Inflammatory macrophage treated with lipopolysaccharide for 4 hours (primary cell): Measurements from ENCODE around the gene APOC4.
A peak's percentile ranks its signal among the peaks of the same experiment; 100 is the strongest.
"Not testable (repeated sequence)": the region's sequence is repeated elsewhere in the genome, so short reads cannot be mapped to it uniquely, and the experiment has no call there.

Experiments
- DNase-seq: peaks from one replicate; pipeline ENCODE4 v3.0.0-alpha.2; 2020

APOC4 gene

GRCh38 chr19:44924243-44924725 lies 17.8 kb upstream of the APOC4 start:
- DNase-seq = no peak

- DNase-seq = peak; percentile 84
Observed at GRCh38 chr19:44925114-44925891, 16.7 kb upstream of the APOC4 start.

- DNase-seq = not testable (repeated sequence)
Observed at GRCh38 chr19:44926245-44927077, 15.6 kb upstream of the APOC4 start.

GRCh38 chr19:44927746-44928145 lies 14.3 kb upstream of the APOC4 start:
- DNase-seq = no peak

DNA sequence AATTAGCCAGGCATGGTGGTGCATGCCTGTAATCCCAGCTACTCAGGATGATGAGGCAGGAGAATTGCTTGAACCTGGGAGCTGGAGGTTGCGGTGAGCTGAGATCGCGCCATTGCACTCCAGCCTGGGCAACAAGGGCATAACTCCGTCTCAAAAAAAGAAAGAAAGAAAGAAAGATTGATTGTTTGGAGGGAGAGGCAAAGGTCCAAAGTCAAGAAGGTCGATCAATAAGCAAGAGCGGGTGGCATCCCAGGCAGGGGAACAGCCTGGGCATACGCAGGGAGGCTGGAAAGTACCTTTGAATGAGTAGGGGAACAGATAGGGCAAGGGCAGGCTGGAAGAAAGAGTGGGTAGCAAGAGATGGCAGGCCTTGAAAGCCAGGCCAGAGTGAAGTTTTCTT lies 11.9 kb upstream of the APOC4 start:
- DNase-seq = no peak

DNA sequence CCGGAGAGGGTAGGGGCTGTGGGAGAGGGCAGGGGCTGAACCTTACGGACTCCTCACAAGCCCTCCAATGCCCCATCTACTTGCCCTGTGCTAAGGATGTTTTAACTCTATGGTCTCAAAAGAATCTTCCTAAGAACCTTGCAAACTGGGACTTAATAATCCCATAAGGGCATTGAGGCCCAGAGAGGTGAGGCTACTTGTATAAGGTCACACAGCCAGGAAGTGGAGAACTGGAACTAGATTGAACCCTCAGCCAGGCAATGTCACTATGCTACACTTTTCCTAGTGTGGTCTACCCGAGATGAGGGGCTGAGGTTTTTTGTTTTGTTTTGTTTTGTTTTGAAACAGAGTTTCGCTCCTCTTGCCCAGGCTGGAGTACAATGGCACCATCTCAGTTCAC lies 10.5 kb upstream of the APOC4 start:
- no peak for DNase-seq

GRCh38 chr19:44939668-44940067 lies 2.4 kb upstream of the APOC4 start:
- peak; percentile 39 for DNase-seq

DNA sequence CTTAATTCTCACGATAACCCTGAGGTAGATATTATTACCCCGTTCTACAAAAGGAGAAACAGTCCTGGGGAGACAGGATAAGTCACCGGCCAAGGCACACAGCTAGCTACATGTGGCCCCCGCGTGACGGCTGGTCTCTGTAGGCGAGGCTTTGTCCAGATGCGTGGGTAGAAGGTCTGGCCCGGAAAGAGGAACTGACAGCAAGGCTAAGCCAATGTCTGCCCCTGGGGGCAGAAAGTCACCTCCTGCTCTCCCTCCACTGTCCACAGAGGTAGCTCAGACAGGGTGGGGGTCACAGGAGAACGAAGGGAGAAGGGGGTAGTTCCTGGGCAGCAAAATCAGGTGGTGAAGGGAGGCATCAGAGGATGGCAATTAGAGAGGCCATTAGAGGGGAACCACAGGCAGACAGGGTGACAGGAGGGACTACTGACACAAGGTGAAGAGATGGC lies 1.8 kb downstream of the APOC4 start:
- peak; percentile 97 for DNase-seq

GRCh38 chr19:44947041-44947581 lies 5.1 kb downstream of the APOC4 start:
- DNase-seq = peak; percentile 22

DNA sequence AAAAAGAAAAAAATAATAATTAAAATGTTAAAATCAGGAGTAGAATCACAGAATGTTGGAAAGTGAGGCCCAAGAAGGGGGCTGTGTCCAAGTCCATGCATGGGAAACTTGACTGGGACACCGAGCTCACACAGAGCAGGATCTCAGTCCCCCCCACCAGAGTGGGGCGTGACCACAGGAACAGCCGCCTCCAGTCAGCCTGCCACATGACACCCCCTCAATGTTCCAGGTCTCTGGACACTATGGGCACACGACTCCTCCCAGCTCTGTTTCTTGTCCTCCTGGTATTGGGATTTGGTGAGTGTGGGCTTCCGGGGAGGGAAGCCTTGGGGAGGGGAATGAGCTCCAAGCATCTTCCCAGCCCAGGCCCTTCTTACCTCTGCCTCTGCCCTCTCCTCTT lies 6.2 kb downstream of the APOC4 start:
- DNase-seq = no peak

DNA sequence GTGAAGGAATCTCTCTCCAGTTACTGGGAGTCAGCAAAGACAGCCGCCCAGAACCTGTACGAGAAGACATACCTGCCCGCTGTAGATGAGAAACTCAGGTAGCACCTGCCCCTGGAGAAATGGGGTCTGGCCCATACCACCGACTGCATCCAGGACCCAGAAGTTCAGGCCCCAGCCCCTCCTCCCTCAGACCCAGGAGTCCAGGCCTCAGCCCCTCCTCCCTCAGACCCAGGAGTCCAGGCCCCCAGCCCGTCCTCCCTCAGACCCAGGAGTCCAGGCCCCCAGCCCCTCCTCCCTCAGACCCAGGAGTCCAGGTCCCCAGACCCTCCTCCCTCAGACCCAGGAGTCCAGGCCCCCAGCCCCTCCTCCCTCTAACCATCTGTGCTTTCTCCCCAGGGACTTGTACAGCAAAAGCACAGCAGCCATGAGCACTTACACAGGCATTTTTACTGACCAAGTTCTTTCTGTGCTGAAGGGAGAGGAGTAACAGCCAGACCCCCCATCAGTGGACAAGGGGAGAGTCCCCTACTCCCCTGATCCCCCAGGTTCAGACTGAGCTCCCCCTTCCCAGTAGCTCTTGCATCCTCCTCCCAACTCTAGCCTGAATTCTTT lies 6.8 kb downstream of the APOC4 start:
- no peak for DNase-seq

DNA sequence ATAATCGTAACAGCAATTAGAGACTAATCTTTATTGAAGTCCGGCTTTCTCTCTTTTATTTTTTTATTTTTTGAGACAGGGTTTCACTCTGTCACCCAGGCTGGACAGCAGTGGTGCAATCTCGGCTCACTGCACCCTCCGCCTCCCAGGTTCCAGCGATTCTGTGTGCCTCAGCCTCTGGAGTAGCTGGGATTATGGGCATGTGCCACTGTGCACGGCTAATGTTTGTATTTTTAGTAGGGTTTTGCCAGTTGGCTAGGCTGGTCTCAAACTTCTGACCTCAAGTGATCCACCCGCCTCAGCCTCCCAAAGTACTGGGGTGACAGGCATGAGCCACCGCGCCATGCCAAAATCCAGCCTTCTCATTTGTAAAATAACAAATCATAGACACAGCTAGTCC lies 7.5 kb downstream of the APOC4 start:
- no peak for DNase-seq

GRCh38 chr19:44951179-44952159 lies 9.4 kb downstream of the APOC4 start:
- DNase-seq = peak; percentile 81

GRCh38 chr19:44954278-44954648 lies 12.2 kb downstream of the APOC4 start:
- DNase-seq = no peak

- DNase-seq = peak; percentile 99
Observed at GRCh38 chr19:44954649-44955504, 12.8 kb downstream of the APOC4 start, which contains the start of gene CLPTM1. TSS of gene CLPTM1 (plus strand) at chr19:44955380. CDS start at chr19:44955396, 16 bp downstream.

- no peak for DNase-seq
Observed at GRCh38 chr19:44955505-44956439, 13.7 kb downstream of the APOC4 start.

DNA sequence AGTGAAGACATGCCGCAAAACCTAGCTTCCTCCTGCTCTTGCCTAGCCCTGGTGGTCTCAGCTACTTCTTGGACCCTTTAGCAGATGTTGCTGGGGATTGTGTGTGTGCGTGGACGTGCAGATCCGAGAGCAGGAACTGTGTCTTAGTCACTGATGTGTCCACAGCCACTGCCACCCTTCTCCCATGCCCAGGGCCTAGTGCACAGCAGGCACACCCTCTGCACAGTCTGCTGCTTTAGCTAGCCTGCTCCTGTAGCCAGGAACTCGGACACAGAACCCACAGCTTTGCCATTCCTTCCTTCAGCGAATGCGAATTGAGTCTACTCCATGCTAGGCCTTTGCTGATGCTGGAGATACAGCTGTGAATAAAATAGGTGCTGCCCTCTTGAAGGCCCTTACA lies 15.5 kb downstream of the APOC4 start:
- DNase-seq = no peak

GRCh38 chr19:44958090-44958489 lies 16.1 kb downstream of the APOC4 start:
- DNase-seq = no peak

GRCh38 chr19:44959691-44960090 lies 17.7 kb downstream of the APOC4 start:
- DNase-seq = no peak
